SK-N-SH (cell line): ENCODE results near the gene PARN.

Experiments used
- CTCF ChIP-seq: fragments of 200-600 bp; sonication (generic); IDR thresholded peaks from 2 replicates; pipeline ENCODE4 v1.6.1; 2017; ENCODE audit warnings: antibody characterized with exemption, mild to moderate bottlenecking, moderate library complexity
- GABPA ChIP-seq: IDR thresholded peaks from 2 replicates; pipeline ENCODE4 v1.4.0; 2012; ENCODE audit warnings: low read depth, mild to moderate bottlenecking
- JUND ChIP-seq: IDR thresholded peaks from 2 replicates; pipeline ENCODE4 v1.4.0; 2012
- POLR2AphosphoS5 ChIP-seq: IDR thresholded peaks from 2 replicates; pipeline ENCODE4 v1.6.1; 2012; ENCODE audit warnings: low read depth, low read length
- RFX5 ChIP-seq: IDR thresholded peaks from 2 replicates; pipeline ENCODE4 v1.6.1; 2012; ENCODE audit warnings: mild to moderate bottlenecking, improper control_type of control experiment, low read length

GRCh38 chr16:14388243-14388642 lies 241.8 kb downstream of the PARN start:
- no peak for TF ChIP-seq POLR2AphosphoS5
- no peak for TF ChIP-seq RFX5
- no peak for TF ChIP-seq CTCF
- TF ChIP-seq GABPA = no peak
- no peak for TF ChIP-seq JUND
